Hematopoietic multipotent progenitor cell treated with erythropoietin and hydrocortisone succinate and interleukin-3 and kit ligand, for 15 days (in vitro differentiated cells): ENCODE data around the gene CNOT4.
"Not testable (repeated sequence)": the region's sequence is repeated elsewhere in the genome, so short reads cannot be mapped to it uniquely, and the experiment has no call there.

Experiments used
- DNase-seq: peaks from one replicate; pipeline ENCODE4 v3.0.0-alpha.2; 2015; ENCODE audit warnings: low spot score

Gene CNOT4

GRCh38 chr7:135454060-135454459 is 55.8 kb downstream of the CNOT4 start:
- DNase-seq = no peak

GRCh38 chr7:135449436-135449835 is 60.5 kb downstream of the CNOT4 start:
- DNase-seq = no peak

GRCh38 chr7:135448753-135449152 is 61.1 kb downstream of the CNOT4 start:
- DNase-seq = no peak

GRCh38 chr7:135447748-135448147 is 62.2 kb downstream of the CNOT4 start:
- DNase-seq = no peak

- no peak for DNase-seq
Measured at GRCh38 chr7:135445690-135446089, 64.2 kb downstream of the CNOT4 start.

GRCh38 chr7:135445266-135445665 is 64.6 kb downstream of the CNOT4 start:
- DNase-seq = not testable (repeated sequence)

GRCh38 chr7:135441791-135442190 is 68.1 kb downstream of the CNOT4 start:
- no peak for DNase-seq

GRCh38 chr7:135434047-135434446 is 75.9 kb downstream of the CNOT4 start:
- no peak for DNase-seq

GRCh38 chr7:135430626-135431025 is 79.3 kb downstream of the CNOT4 start:
- DNase-seq = no peak

GRCh38 chr7:135428879-135429278 is 81.0 kb downstream of the CNOT4 start:
- no peak for DNase-seq

- DNase-seq = no peak
Measured at GRCh38 chr7:135428011-135428410, 81.9 kb downstream of the CNOT4 start.

- no peak for DNase-seq
Measured at GRCh38 chr7:135427166-135427565, 82.7 kb downstream of the CNOT4 start.

GRCh38 chr7:135425036-135425435 is 84.9 kb downstream of the CNOT4 start:
- no peak for DNase-seq

GRCh38 chr7:135420786-135421185 is 89.1 kb downstream of the CNOT4 start:
- no peak for DNase-seq

- DNase-seq = no peak
Measured at GRCh38 chr7:135416431-135416830, 93.5 kb downstream of the CNOT4 start.

GRCh38 chr7:135414850-135415439 is 95.0 kb downstream of the CNOT4 start:
- peak; percentile 61 for DNase-seq

GRCh38 chr7:135414208-135414607 is 95.7 kb downstream of the CNOT4 start:
- DNase-seq = no peak

GRCh38 chr7:135411098-135411497 is 98.8 kb downstream of the CNOT4 start:
- DNase-seq = no peak

- DNase-seq = no peak
Measured at GRCh38 chr7:135410543-135410942, 99.4 kb downstream of the CNOT4 start.

GRCh38 chr7:135409845-135410542 is 99.9 kb downstream of the CNOT4 start:
- no peak for DNase-seq

- DNase-seq = peak; percentile 46
Measured at GRCh38 chr7:135407884-135408283, 102.0 kb downstream of the CNOT4 start.

GRCh38 chr7:135406918-135407317 is 103.0 kb downstream of the CNOT4 start:
- no peak for DNase-seq

GRCh38 chr7:135405969-135406368 is 103.9 kb downstream of the CNOT4 start:
- DNase-seq = no peak

GRCh38 chr7:135403302-135403701 is 106.6 kb downstream of the CNOT4 start:
- no peak for DNase-seq
